Endothelial cell of umbilical vein (primary cell): Measurements from ENCODE around the gene MEGF11. TPM values are rescaled to one million over a fixed set of nuclear protein-coding genes. Genes with fewer than 3 reads are reported as not detected.

ENCODE experiments used
- BruUV-seq: library from RNA; stranded (reverse); fragments of 400-500 nt; replicated peaks from 2 replicates; lab custom pipeline; 2021; lab: Mats Ljungman, UMichigan
- CTCF ChIA-PET: fragments of 300-600, 350-600 bp; sonication (Branson Sonifier 250); formaldehyde crosslinking; loops from one replicate; lab custom pipeline; 2021; ENCODE audit warnings: antibody characterized with exemption, inconsistent platforms; lab: Charles Lee
- POLR2A ChIA-PET: fragments of 300-600, 350-600 bp; sonication (Branson Sonifier 250); formaldehyde crosslinking; loops from one replicate; lab custom pipeline; 2021; ENCODE audit warnings: antibody characterized with exemption, inconsistent platforms; lab: Charles Lee
- DNase-seq: peaks from one replicate; pipeline ENCODE4 v3.0.0-alpha.2; 2011; ENCODE audit warnings: low read depth, low spot score
- FAIRE-seq: peaks from 2 replicates; lab custom pipeline; 2011; peaks lifted over from hg19 to GRCh38; lab: Jason Lieb, UNC
- H2AFZ ChIP-seq: 2 replicates; pipeline ENCODE4 v1.6.0; 2012; ENCODE audit warnings: low read depth, low read length, control low read depth, inconsistent platforms
- H3K27ac ChIP-seq: 2 replicates; pipeline ENCODE4 v1.5.1; 2011; ENCODE audit warnings: low read depth, mild to moderate bottlenecking, control low read depth, low read length, moderate library complexity; ENCODE audit not compliant: insufficient read depth
- H3K27me3 ChIP-seq, 2 experiments: 2 replicates each; pipeline versions ENCODE4 v1.6.0 to v1.6.1; 2011; ENCODE audit warnings: low read length in 2 of 2, mixed read lengths in 1 of 2; ENCODE audit not compliant: control insufficient read depth in 2 of 2, insufficient read depth in 2 of 2
- H3K36me3 ChIP-seq, 2 experiments: 2 replicates in 1 of 2; 3 replicates in 1 of 2; pipeline ENCODE4 v1.5.1; 2011; ENCODE audit warnings: low read length in 2 of 2, mild to moderate bottlenecking in 1 of 2, moderate library complexity in 1 of 2; ENCODE audit not compliant: control insufficient read depth in 2 of 2, insufficient read depth in 2 of 2; ENCODE audit errors: extremely low read depth in 1 of 2
- H3K4me1 ChIP-seq: 3 replicates; pipeline ENCODE4 v1.5.1; 2011; ENCODE audit warnings: mild to moderate bottlenecking, low read length; ENCODE audit not compliant: control insufficient read depth, insufficient read depth; ENCODE audit errors: extremely low read depth
- H3K4me2 ChIP-seq: 2 replicates; pipeline ENCODE4 v1.6.1; 2011; ENCODE audit warnings: low read length, control low read depth, mixed read lengths; ENCODE audit not compliant: insufficient read depth
- H3K4me3 ChIP-seq, 3 experiments: fragments of 200-600 bp in 1 of 3; sonication (generic), shearing (Covaris generic) in 1 of 3; replicated peaks in 1 of 3; 2 replicates each; pipeline ENCODE4 v1.5.1; 2011 to 2016; ENCODE audit warnings: control low read depth in 3 of 3, low read length in 3 of 3, mild to moderate bottlenecking in 2 of 3, inconsistent platforms in 1 of 3, low read depth in 1 of 3, moderate library complexity in 1 of 3; ENCODE audit not compliant: insufficient read depth in 1 of 3
- H3K79me2 ChIP-seq: 2 replicates; pipeline ENCODE4 v1.6.0; 2012; ENCODE audit warnings: low read length, inconsistent platforms; ENCODE audit not compliant: control insufficient read depth, insufficient read depth
- H3K9ac ChIP-seq: replicated peaks from 2 replicates; pipeline ENCODE3; 2011; ENCODE audit warnings: low read length, control low read depth; ENCODE audit not compliant: insufficient read depth; ENCODE audit errors: extremely low read depth
- H3K9me1 ChIP-seq: replicated peaks from 3 replicates; pipeline ENCODE4 v1.6.0; 2011; ENCODE audit warnings: mild to moderate bottlenecking, low read length; ENCODE audit not compliant: control insufficient read depth, insufficient read depth; ENCODE audit errors: extremely low read depth
- H3K9me3 ChIP-seq: replicated peaks from 2 replicates; pipeline ENCODE4 v1.5.1; 2012; ENCODE audit warnings: low read length, inconsistent platforms; ENCODE audit not compliant: control insufficient read depth, insufficient read depth
- H4K20me1 ChIP-seq: replicated peaks from 2 replicates; pipeline ENCODE3; 2011; ENCODE audit warnings: mild to moderate bottlenecking, low read length; ENCODE audit not compliant: control insufficient read depth, insufficient read depth; ENCODE audit errors: extremely low read depth
- EZH2 ChIP-seq: IDR thresholded peaks from 2 replicates; pipeline ENCODE4 v1.6.1; 2012; ENCODE audit warnings: borderline replicate concordance, low read depth, mild to moderate bottlenecking, moderate library complexity, low read length, inconsistent platforms; ENCODE audit not compliant: severe bottlenecking
- GATA2 ChIP-seq: IDR thresholded peaks from 2 replicates; pipeline ENCODE4 v1.7.0; 2011; ENCODE audit warnings: low read depth, mild to moderate bottlenecking, moderate library complexity, mixed read lengths, low read length; ENCODE audit not compliant: insufficient read length, insufficient read depth
- MYC ChIP-seq: IDR thresholded peaks from one replicate; pipeline ENCODE4 v1.6.1; 2011; ENCODE audit warnings: mild to moderate bottlenecking, low read depth, low read length
- POLR2A ChIP-seq: IDR thresholded peaks from 2 replicates; pipeline ENCODE4 v1.6.1; 2012; ENCODE audit warnings: low read depth, mild to moderate bottlenecking, control low read depth, low read length
- dilution Hi-C: fragments of 300-500 bp; cut with MboI; formaldehyde crosslinking; loops from one replicate; pipeline ENCODE4 v1.15.0; 2019; ENCODE audit warnings: low sequenced_read_pairs; ENCODE audit not compliant: extremely low pct_ligation_motif_present
- intact Hi-C: fragments of 100-400 bp; cut with micrococcal nuclease; formaldehyde crosslinking; loops from one replicate; pipeline ENCODE4 v1.10.0; 2022
- polyA plus RNA-seq, 4 experiments: library from polyadenylated mRNA; depleted of rRNA in 3 of 4; stranded (reverse) in 3 of 4; unstranded in 1 of 4; fragments of >200 nt; gene quantifications; 2 replicates each; pipeline versions ENCODE4 v1.2.1 to v1.2.3, GENCODE V29; 2011 to 2012; ENCODE audit warnings: missing spikeins in 1 of 4
- total RNA-seq: library from RNA; stranded (reverse); gene quantifications from 2 replicates; pipeline ENCODE4 v1.2.3, GENCODE V29; 2021
- TF ChIP-seq, protein P1 (sequence below), 2 donors: IDR thresholded peaks; 1 replicate in 1 of 2; 2 replicates in 1 of 2; pipeline ENCODE4 v1.5.1; 2011; ENCODE audit warnings: low read length in 2 of 2, mild to moderate bottlenecking in 2 of 2, moderate library complexity in 2 of 2, control low read depth in 1 of 2, inconsistent platforms in 1 of 2, low read depth in 1 of 2; ENCODE audit not compliant: insufficient read depth in 1 of 2; ENCODE audit errors: extremely low read depth in 1 of 2

Gene MEGF11
- total and polyA plus RNA-seq, 2 donors (not counting 3 experiments of a cell fraction or from before 2014, with no cell fraction given): not detected

- no peak for DNase-seq
- intact Hi-C loops: loop anchor here (1.0 to 2.0 kb wide), 3 partner anchors 25 to 247 kb away; partner anchors contain the start of gene INTS14
Observed at GRCh38 chr15:65857718-65858402, 395.7 kb downstream of the MEGF11 start.

DNA sequence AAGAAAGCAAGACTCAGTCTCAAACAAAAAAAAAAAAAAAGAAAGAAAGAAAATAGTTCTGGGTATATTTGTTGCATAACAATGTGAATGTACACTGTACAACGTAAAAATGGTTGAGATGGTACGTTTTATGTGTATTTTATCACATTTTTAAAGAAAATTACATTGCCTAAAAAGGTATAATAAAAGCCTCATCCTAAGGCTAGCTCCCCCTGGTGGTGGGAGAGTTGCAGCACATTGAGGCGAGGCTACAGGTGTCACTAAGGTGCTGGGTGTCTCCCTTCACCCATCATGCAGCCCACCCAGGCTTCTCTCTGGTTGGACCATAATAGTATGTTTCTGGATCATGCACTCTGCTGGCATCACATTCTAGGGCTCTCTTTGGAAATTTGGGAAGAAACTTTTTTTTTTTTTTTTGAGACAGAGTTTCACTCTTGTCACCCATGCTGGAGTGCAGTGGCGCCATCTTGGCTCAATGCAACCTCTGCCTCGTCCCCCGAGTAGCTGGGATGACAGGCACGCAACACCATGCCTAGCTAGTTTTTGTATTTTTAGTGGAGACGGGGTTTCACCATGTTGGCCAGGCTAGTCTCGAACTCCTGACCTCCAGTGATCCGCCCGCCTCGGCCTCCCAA, 396.6 kb downstream of the MEGF11 start:
- H3K4me1 ChIP-seq: no peaks in the 10 kb centered on the region
- POLR2A ChIA-PET: no interaction called here
- DNase-seq (peak; percentile 49), FAIRE-seq (peak; percentile 68)
- H2AFZ ChIP-seq: no peak overlapping the region
- intact Hi-C loops: loop anchor here (1.0 to 2.0 kb wide), 3 partner anchors 24 to 246 kb away; partner anchors contain the start of gene INTS14
- no TSS peak for BruUV-seq
- dilution Hi-C loops: no loop called here
- no peak overlapping the region for H3K9ac ChIP-seq
- H3K4me3 ChIP-seq: no peak overlapping the region
- no peak overlapping the region for H3K4me2 ChIP-seq
- CTCF ChIA-PET: interaction anchor here (0.5 to 2.6 kb wide), 24 partner anchors 8 to 654 kb away, joined by 3 to 28 read pairs (median 4); partner anchors contain the start of genes DENND4A, INTS14 and RAB11A
- no peaks in the 10 kb centered on the region for H4K20me1 ChIP-seq
- no peaks in the 10 kb centered on the region for H3K9me3 ChIP-seq
- no peaks in the 10 kb centered on the region for H3K9me1 ChIP-seq
- no peaks in the 10 kb centered on the region for H3K27me3 ChIP-seq
- H3K27ac ChIP-seq: no peak overlapping the region
- no peak for TF ChIP-seq MYC
- TF ChIP-seq POLR2A: no peak
- TF ChIP-seq, protein P1, sequence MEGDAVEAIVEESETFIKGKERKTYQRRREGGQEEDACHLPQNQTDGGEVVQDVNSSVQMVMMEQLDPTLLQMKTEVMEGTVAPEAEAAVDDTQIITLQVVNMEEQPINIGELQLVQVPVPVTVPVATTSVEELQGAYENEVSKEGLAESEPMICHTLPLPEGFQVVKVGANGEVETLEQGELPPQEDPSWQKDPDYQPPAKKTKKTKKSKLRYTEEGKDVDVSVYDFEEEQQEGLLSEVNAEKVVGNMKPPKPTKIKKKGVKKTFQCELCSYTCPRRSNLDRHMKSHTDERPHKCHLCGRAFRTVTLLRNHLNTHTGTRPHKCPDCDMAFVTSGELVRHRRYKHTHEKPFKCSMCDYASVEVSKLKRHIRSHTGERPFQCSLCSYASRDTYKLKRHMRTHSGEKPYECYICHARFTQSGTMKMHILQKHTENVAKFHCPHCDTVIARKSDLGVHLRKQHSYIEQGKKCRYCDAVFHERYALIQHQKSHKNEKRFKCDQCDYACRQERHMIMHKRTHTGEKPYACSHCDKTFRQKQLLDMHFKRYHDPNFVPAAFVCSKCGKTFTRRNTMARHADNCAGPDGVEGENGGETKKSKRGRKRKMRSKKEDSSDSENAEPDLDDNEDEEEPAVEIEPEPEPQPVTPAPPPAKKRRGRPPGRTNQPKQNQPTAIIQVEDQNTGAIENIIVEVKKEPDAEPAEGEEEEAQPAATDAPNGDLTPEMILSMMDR (IDR thresholded peaks at IDR 0.05; ENCODE audit: extremely low read depth in 1 of 2, insufficient read depth in 1 of 2, low read depth in 1 of 2, low read length in 2 of 2): peak; percentile 74 to 81
- TF ChIP-seq EZH2: no peak
- H3K36me3 ChIP-seq: no peaks in the 10 kb centered on the region
- H3K79me2 ChIP-seq: no peaks in the 10 kb centered on the region

More at GRCh38 chr15:65857718-65858402, 395.7 kb downstream of the MEGF11 start:
- H3K4me1 ChIP-seq: no peaks in the 10 kb centered on the region
- no peaks in the 10 kb centered on the region for H3K79me2 ChIP-seq
- no peak overlapping the region for H3K4me3 ChIP-seq
- H2AFZ ChIP-seq: no peak overlapping the region
- no TSS peak for BruUV-seq
- ChIA-PET POLR2A (no interaction called here), CTCF (interaction anchor here (0.8 to 2.6 kb wide), 13 partner anchors 11 to 222 kb away, joined by 3 to 28 read pairs (median 6); partner anchors contain the start of genes DENND4A and RAB11A)
- H3K27me3 ChIP-seq: no peaks in the 10 kb centered on the region
- no peak overlapping the region for H3K27ac ChIP-seq
- H3K36me3 ChIP-seq: no peaks in the 10 kb centered on the region
- H4K20me1 ChIP-seq: no peaks in the 10 kb centered on the region
- no peak for FAIRE-seq
- no peak for TF ChIP-seq GATA2
- no peaks in the 10 kb centered on the region for H3K9me3 ChIP-seq
- no peaks in the 10 kb centered on the region for H3K9me1 ChIP-seq
- dilution Hi-C loops: no loop called here
- H3K9ac ChIP-seq: no peak overlapping the region
- no peak overlapping the region for H3K4me2 ChIP-seq
